GM12878 (cell line): ENCODE measurements around the gene SHISA2.

ENCODE experiments used
- IKZF1 ChIP-seq: fragments of 450-650 bp; conservative IDR thresholded peaks from 2 replicates; pipeline ENCODE4 v1.6.1; 2017; ENCODE audit warnings: antibody characterized with exemption, mild to moderate bottlenecking
- MYC ChIP-seq: IDR thresholded peaks from 2 replicates; pipeline ENCODE4 v1.6.1; 2011; ENCODE audit warnings: mild to moderate bottlenecking, low read length, moderate library complexity, inconsistent platforms; ENCODE audit not compliant: insufficient read depth, insufficient replicate concordance, insufficient read length, severe bottlenecking
- NRF1 ChIP-seq: conservative IDR thresholded peaks from 2 replicates; pipeline ENCODE4 v1.6.1; 2011; ENCODE audit warnings: mild to moderate bottlenecking, low read depth, low read length, improper control_type of control experiment
- POLR2A ChIP-seq: IDR thresholded peaks from 2 replicates; pipeline ENCODE4 v1.6.1; 2011; ENCODE audit warnings: low read depth, mild to moderate bottlenecking, low read length
- POLR2AphosphoS2 ChIP-seq: IDR thresholded peaks from 2 replicates; pipeline ENCODE4 v1.6.1; 2011; ENCODE audit warnings: low read depth, mild to moderate bottlenecking, low read length, improper control_type of control experiment, moderate library complexity

DNA sequence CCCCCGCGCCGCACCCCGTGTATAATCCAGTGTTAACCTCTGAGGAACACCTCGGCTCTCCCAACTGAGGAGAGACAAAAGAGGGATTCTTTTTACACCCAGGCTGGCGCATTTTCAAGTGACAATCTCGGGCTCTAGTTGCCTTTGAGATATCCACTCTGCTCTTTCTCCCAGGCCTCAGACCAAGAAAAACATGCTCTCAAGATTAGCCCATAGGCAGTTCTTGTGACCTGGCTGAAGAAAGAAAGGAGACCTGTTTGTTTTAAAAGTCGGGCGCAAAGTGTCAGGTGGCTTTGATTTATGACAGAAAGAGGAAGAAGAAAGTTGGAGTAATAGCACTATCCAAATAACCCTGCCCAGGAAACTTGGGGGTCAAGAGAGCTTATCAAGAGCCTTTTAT, 27.3 kb downstream of the SHISA2 start:
- TF ChIP-seq POLR2AphosphoS2 (no peak), NRF1 (no peak), IKZF1 (no peak), POLR2A (no peak), MYC (no peak)
